ENCODE results near the gene TPX2.

GRCh38 chr20:31721408-31722256 is 17.5 kb upstream of the TPX2 start:
- TF ChIP-seq CTCF (IDR thresholded peaks at IDR 0.05) = peak in 1 of 2 donors; percentile 10
- no peak for TF ChIP-seq POLR2A (IDR thresholded peaks at IDR 0.05)
- TF ChIP-seq EP300 (IDR thresholded peaks at IDR 0.05) = no peak
- TF ChIP-seq POLR2AphosphoS5 (IDR thresholded peaks at IDR 0.05) = no peak
